ENCODE data around the gene GPR176.

- TF ChIP-seq CTCF (IDR thresholded peaks at IDR 0.05) (no peak), POLR2A (IDR thresholded peaks at IDR 0.05) (no peak)
These were observed 21.7 kb downstream of the GPR176 start for GRCh38 chr15:39898317-39898716.

Data from ovary (tissue), 3 donors.